Measurements from ENCODE around the gene RHO. TPM values are rescaled to one million over a fixed set of nuclear protein-coding genes. Genes with fewer than 3 reads are reported as not detected.
"Not testable (repeated sequence)": the region's sequence is repeated elsewhere in the genome, so short reads cannot be mapped to it uniquely, and the experiment has no call there.

RHO gene
- total RNA-seq, 2 experiments from 2014 or later = not detected

DNA sequence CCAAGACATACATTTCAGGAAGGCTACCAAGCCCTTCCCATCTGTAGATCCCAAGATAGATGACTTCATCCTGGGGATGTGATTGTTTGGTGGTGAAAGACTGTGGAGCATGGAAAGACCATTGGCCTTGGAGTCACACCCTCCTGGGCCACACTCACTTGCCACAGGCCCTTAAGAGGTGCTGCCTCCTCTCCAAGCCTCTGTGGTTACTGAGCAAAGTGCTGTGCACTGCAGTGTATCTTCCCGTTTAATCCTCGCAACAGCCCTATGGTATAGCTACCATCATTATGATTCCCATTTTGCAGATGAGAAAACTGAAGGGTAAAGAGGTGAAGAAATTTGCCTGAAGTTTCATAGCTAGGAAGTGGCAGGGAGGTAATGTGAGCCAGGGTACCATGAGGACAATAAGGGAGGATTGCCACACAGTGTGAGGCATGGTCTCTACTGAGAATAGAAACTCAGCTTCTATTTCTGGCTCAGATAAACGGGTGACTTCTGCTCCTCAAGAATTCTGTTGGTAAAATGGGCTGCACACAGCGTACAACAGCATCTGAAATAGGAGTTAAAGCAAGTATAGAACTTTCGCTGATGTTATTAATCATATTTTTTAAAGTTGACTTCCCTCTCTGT lies 23.9 kb upstream of the RHO start:
- Mint-ChIP-seq H3K27ac (no peak overlapping the region), H3K4me1 (no peaks in the 10 kb centered on the region), H3K27me3 (no peaks in the 10 kb centered on the region), H3K4me3 (no peak overlapping the region), H3K36me3 (peaks cover 4% of the 10 kb centered on the region), H3K9me3 (no peaks in the 10 kb centered on the region)
- DNase-seq (no peak), ATAC-seq (ENCODE audit: low read depth) (no peak)
- POLR2A ChIA-PET = no interaction called here

DNA sequence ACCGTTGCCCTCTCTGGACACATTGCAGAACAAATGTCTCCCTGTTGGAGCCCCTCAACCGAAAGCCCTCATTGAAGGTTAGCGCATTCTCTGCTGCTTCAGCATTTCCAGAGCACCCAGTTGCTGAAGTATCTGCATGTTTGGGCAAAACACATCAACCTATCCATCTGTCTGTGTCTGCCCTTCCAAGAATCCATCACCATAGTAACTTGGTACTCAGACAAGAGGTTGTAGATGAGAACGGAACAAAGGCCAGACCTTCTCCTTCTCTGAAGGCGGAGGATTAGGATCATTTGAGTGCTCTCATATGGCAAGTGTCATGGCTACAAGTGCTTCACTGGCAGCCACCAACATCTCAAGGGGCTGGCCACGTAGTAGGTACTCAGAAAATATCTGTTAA lies 23.1 kb upstream of the RHO start:
- ATAC-seq (ENCODE audit: low read depth) (no peak), DNase-seq (no peak)
- Mint-ChIP-seq H3K4me1 (no peaks in the 10 kb centered on the region), H3K36me3 (peaks cover 4% of the 10 kb centered on the region), H3K4me3 (no peak overlapping the region), H3K27ac (no peak overlapping the region), H3K9me3 (no peaks in the 10 kb centered on the region), H3K27me3 (no peaks in the 10 kb centered on the region)
- POLR2A ChIA-PET = no interaction called here

DNA sequence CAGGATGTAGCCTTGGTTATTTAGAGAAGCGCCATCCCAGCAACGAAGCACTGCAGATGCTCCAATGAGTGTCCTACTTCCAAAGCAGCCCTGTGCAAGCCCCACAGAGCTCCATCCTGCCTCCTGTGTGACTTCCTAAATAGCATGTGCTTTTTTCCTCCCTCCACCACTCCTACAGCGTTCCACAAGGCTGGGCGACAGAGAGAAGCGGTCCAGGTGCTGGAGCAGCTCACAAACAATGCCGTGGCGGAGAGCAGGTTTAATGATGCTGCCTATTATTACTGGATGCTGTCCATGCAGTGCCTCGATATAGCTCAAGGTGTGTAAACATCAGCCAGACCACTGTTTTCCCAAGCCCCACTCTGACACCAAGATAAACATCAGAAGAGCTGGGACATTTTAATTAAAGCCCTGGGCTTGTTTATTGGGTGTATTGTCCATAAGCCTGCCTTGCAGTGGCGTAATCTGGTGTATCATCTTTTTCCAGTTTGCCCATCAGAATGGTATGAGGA lies 22.2 kb upstream of the RHO start:
- Mint-ChIP-seq H3K36me3 (peaks cover 2% of the 10 kb centered on the region), H3K27me3 (no peaks in the 10 kb centered on the region), H3K27ac (no peak overlapping the region), H3K9me3 (no peaks in the 10 kb centered on the region), H3K4me3 (no peak overlapping the region), H3K4me1 (peaks cover 8% of the 10 kb centered on the region)
- ATAC-seq (ENCODE audit: low read depth) (no peak), DNase-seq (no peak)
- POLR2A ChIA-PET = no interaction called here

DNA sequence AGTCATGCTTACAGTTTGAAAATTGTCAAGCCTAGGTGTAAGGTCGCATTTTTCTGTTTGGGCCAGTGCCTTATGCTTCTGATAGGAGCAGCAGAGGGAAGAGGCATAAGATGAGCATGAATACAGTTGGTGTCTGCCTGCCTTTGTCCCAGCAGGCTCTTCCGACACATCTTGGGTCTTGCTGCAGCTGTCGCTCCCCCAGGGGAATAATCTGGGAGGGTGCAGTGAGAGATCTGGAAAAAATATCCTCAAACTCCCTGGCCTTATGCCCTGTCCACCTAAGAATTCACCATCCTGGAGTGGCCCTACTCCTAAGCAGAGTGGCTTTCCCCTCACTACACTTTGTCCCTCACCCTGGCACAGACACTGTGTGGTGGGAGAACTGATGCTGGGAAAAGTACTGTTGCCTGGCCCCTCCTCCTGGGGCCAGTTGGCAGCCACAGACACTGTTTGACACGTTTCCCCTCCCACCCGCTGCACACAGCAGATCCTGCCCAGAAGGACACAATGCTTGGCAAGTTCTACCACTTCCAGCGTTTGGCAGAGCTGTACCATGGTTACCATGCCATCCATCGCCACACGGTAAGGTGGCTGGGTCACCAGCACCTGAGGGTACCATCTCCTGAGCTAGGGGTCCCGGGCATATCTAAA lies 21.1 kb upstream of the RHO start:
- H3K9me3 Mint-ChIP-seq = no peaks in the 10 kb centered on the region
- H3K4me1 Mint-ChIP-seq = peaks cover 12% of the 10 kb centered on the region
- no peak overlapping the region for H3K4me3 Mint-ChIP-seq
- peak overlapping the region; percentile 6 for H3K27ac Mint-ChIP-seq
- ATAC-seq (ENCODE audit: low read depth) (no peak), DNase-seq (no peak)
- H3K27me3 Mint-ChIP-seq = no peaks in the 10 kb centered on the region
- H3K36me3 Mint-ChIP-seq = peaks cover 2% of the 10 kb centered on the region
- POLR2A ChIA-PET = no interaction called here

DNA sequence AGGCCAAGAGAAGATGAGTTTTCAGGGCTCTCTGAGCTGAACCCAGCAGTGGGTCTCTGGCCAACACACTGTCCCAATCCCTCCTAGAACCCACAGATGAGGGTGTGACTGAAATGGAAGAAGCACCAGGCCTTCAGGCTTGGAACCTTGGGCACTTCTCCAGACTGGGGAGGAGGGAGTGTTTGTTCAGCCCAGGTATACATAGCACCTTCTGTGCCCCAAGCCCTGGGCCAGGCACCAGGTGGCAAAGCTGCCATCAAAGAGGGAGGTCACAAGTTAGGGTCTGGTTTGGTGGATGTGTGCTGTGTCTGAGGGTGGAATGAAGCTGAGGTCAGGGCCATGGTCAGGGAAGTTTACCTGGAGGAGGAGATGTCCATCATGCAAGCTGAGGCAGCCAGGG lies 15.8 kb upstream of the RHO start:
- ATAC-seq (ENCODE audit: low read depth) (no peak), DNase-seq (no peak)
- Mint-ChIP-seq H3K9me3 (no peaks in the 10 kb centered on the region), H3K4me1 (peaks cover 12% of the 10 kb centered on the region), H3K4me3 (no peak overlapping the region), H3K36me3 (peaks cover 9% of the 10 kb centered on the region), H3K27ac (no peak overlapping the region), H3K27me3 (no peaks in the 10 kb centered on the region)
- POLR2A ChIA-PET = no interaction called here

DNA sequence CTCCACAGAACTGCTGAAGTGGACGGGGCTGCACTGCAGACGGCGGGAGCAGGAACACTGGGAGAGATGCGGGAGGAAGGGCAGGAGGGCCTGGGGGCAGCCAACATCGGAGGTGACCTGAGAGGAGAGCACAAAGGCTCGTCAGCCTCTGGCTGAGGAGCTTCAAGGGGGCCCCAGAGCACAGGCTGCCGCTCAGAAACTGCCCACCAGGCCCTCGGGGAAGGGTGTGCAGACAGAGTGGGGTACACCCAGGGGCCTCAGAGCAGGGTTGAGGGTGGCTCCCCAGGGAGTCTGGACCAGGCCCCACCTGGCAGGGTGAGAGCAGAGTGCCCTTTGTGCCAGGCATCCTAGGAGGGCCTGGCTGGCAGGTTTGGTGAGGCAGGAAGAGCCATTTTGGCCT lies 14.7 kb upstream of the RHO start:
- POLR2A ChIA-PET = no interaction called here
- Mint-ChIP-seq H3K4me3 (no peak overlapping the region), H3K27me3 (no peaks in the 10 kb centered on the region), H3K4me1 (peaks cover 12% of the 10 kb centered on the region), H3K27ac (no peak overlapping the region), H3K9me3 (no peaks in the 10 kb centered on the region), H3K36me3 (peaks cover 9% of the 10 kb centered on the region)
- no peak for ATAC-seq (ENCODE audit: low read depth)
- no peak for DNase-seq

DNA sequence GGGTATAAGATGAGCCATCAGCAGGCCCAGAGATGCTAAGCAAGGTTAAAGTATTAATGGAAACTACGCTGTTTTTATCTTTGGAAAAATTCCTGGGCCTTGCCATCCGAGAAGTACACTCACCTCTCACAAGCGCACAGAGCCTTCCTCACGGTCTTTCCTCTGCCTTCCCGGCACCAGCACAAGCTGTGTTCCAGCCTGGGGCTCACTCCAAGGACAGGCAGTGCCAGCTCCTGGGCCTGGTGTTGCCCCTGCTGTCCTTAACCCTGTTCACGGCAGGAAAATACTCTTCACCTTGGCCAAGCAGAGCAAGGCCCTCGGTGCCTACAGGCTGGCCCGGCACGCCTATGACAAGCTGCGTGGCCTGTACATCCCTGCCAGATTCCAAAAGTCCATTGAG lies 14.3 kb upstream of the RHO start:
- Mint-ChIP-seq H3K4me3 (no peak overlapping the region), H3K9me3 (no peaks in the 10 kb centered on the region), H3K36me3 (peaks cover 9% of the 10 kb centered on the region), H3K27ac (no peak overlapping the region), H3K4me1 (peaks cover 12% of the 10 kb centered on the region), H3K27me3 (no peaks in the 10 kb centered on the region)
- DNase-seq (no peak), ATAC-seq (ENCODE audit: low read depth) (no peak)
- POLR2A ChIA-PET = no interaction called here

DNA sequence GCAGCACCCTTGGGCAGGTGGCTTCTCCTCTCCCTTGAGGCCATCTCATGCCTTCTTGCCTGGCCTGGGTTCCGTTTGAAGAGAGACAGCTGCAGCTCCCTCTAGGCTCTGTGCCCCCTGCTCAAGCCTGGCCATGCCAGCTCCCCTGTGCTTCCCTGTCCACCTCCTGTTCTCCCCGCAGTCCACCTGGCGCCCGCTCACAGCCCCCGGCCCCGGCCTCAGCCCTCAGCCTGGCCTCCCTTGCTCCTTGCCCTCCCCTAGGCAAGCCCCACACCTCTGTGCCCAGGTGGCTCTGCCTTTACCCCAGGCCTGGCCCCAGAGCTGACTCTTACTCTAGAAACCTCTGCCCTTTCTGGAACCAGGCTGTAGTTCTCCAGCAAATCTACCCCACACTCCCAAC lies 13.9 kb upstream of the RHO start:
- no peak overlapping the region for H3K4me3 Mint-ChIP-seq
- POLR2A ChIA-PET = no interaction called here
- ATAC-seq (ENCODE audit: low read depth) (no peak), DNase-seq (no peak)
- H3K9me3 Mint-ChIP-seq = no peaks in the 10 kb centered on the region
- peaks cover 9% of the 10 kb centered on the region for H3K36me3 Mint-ChIP-seq
- no peak overlapping the region for H3K27ac Mint-ChIP-seq
- H3K4me1 Mint-ChIP-seq = peaks cover 12% of the 10 kb centered on the region
- H3K27me3 Mint-ChIP-seq = no peaks in the 10 kb centered on the region

DNA sequence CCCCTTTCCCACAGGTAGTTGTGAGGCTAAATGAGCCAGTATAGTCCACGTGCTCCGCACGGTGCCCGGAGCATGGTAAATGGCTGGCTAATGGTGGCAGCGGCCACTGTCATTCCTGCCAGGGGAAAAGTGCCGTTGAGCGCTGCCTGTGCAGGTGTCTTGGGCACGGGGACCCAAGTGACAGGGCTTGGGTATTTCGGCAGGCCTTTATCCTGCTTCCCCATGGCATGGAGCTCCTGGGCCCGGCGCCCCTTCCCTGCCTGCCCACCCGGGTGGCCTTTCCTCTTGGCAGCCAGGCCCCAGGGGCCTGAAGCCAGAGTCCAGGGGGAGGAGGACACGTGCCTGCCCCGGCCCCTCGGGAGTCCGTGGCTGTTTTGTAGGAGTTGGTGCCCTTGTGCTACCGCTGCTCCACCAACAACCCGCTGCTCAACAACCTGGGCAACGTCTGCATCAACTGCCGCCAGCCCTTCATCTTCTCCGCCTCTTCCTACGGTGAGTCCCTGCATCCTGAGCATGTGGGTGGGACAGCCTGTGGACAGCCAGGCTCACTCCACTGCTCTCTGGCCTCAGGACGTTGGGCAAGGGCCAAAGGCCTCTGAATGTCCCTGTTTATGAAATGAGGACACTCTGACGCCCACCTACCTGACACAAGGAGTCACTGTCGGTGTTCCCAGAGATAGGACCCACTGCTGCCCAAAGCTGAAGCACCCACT lies 13.2 kb upstream of the RHO start:
- H3K27me3 Mint-ChIP-seq; H3K9me3 Mint-ChIP-seq; H3K4me3 Mint-ChIP-seq; POLR2A ChIA-PET; H3K36me3 Mint-ChIP-seq; H3K27ac Mint-ChIP-seq; ATAC-seq (ENCODE audit: low read depth); DNase-seq: not testable (repeated sequence)
- peaks cover 12% of the 10 kb centered on the region for H3K4me1 Mint-ChIP-seq

DNA sequence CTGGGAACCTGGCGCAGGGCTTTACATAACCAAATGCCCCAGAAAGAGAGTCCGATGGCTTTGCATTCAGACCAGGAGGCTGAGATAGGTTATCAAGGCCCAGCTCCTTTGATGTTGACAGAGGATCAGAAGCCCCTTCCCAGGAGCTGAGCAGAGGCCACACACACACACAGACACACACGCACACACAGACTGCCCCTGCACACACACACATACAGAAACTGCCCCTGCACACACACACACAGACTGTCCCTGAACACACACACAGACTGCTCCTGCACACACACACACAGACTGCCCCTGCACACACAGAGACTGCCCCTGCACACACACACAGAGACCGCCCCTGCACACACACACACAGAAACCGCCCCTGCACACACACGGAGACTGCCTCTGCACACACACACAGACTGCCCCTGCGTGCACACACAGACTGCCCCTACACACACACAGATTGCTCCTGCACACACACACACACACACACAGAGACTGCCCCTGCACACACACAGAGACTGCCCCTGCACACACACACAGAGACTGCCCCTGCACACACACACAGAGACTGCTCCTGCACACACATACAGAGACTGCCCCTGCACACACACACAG lies 12.5 kb upstream of the RHO start:
- H3K9me3 Mint-ChIP-seq; H3K4me1 Mint-ChIP-seq; H3K27ac Mint-ChIP-seq; DNase-seq; H3K36me3 Mint-ChIP-seq; H3K4me3 Mint-ChIP-seq; POLR2A ChIA-PET; ATAC-seq (ENCODE audit: low read depth); H3K27me3 Mint-ChIP-seq: not testable (repeated sequence)

DNA sequence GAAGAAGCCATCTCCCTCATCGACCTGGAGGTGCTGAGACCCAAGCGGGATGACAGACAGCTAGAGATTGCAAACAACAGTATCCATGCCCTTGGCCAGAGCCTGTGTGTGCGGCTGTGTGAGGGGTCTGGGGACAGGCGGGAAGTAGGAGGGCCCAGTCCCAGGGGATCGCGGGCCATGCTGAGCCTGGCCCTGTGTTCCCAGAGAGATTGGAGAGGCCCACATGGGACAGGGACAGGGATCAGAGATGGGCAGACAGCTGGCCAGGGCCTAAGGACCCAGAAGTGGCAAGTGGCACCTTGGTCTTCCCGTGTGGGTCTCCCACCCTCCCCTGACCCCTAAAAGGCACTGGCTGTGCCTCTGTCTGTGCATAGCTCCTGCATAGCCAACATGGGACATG lies 10.9 kb upstream of the RHO start:
- Mint-ChIP-seq H3K4me1 (no peaks in the 10 kb centered on the region), H3K27ac (no peak overlapping the region), H3K36me3 (peaks cover 9% of the 10 kb centered on the region), H3K9me3 (no peaks in the 10 kb centered on the region), H3K4me3 (no peak overlapping the region), H3K27me3 (no peaks in the 10 kb centered on the region)
- no peak for ATAC-seq (ENCODE audit: low read depth)
- POLR2A ChIA-PET = no interaction called here
- DNase-seq = no peak

DNA sequence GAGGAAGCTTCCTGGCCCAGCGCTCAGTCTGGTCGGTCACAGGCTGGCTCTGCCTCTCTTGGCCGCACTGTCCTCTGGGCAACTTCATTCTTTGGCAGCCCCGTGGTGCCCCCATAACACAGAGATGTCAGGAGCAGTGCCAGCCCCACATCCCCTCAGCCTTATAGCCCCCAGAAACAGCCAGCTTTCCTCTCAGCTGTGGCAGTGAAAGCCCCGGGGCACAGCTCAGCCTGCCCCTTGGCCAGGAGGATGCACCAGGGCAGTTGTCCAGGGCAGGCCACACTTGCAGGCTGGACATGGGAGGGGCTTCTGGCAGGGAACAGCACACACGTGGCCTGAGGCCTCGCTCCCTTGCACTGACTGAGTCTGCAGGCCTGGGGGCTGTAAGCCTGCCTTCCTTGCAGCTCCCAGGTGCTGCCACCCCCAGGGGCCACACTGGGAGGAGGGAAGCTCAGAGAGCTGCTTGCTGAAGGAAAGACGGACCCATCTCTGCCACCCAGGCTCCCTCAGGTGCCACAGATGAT lies 10.3 kb upstream of the RHO start:
- no peak overlapping the region for H3K27ac Mint-ChIP-seq
- H3K4me3 Mint-ChIP-seq = no peak overlapping the region
- H3K4me1 Mint-ChIP-seq = no peaks in the 10 kb centered on the region
- H3K27me3 Mint-ChIP-seq = no peaks in the 10 kb centered on the region
- H3K36me3 Mint-ChIP-seq = peaks cover 9% of the 10 kb centered on the region
- POLR2A ChIA-PET = no interaction called here
- ATAC-seq (ENCODE audit: low read depth) (no peak), DNase-seq (no peak)
- H3K9me3 Mint-ChIP-seq = no peaks in the 10 kb centered on the region

DNA sequence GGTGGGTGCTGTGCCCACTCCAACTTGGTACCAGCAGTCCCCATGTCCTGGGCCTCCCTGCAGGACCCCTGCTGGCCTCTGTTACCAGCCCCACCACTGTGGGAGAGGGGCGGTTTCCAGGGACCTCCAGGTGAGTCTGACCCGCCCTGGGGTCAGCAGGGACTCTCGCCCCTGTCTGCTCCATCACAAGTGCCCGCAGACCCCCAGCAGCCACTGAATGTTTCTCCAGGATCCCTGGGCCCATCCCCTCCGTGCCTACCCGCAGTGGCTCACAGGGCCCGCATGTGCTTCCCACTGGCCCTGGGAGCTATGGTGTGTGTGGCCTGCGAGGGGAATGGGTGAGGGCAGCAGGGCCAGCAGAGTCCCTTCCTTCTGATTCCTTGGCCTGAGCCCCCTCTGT lies 9.9 kb upstream of the RHO start:
- no peaks in the 10 kb centered on the region for H3K27me3 Mint-ChIP-seq
- POLR2A ChIA-PET = no interaction called here
- no peaks in the 10 kb centered on the region for H3K9me3 Mint-ChIP-seq
- no peak overlapping the region for H3K27ac Mint-ChIP-seq
- ATAC-seq (ENCODE audit: low read depth) = no peak
- no peak overlapping the region for H3K4me3 Mint-ChIP-seq
- no peak for DNase-seq
- peaks cover 9% of the 10 kb centered on the region for H3K36me3 Mint-ChIP-seq
- no peaks in the 10 kb centered on the region for H3K4me1 Mint-ChIP-seq

DNA sequence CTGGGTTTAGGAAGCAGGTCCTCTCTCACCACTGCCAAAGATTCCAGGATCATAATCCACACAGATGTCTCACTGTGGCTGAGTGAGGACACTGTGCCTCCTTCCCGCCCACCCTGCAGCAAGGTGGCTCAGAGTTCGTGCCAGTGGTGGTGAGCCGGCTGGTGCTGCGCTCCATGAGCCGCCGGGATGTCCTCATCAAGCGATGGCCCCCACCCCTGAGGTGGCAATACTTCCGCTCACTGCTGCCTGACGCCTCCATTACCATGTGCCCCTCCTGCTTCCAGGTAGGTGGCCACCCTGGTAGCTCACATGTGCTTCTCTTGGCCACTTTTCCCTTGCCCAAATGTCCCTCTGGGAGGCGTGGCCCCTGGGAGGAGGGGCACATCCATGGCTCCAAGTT lies 9.0 kb upstream of the RHO start:
- Mint-ChIP-seq H3K9me3 (no peaks in the 10 kb centered on the region), H3K27ac (no peak overlapping the region), H3K4me3 (no peak overlapping the region), H3K36me3 (peaks cover 9% of the 10 kb centered on the region), H3K4me1 (no peaks in the 10 kb centered on the region), H3K27me3 (no peaks in the 10 kb centered on the region)
- DNase-seq (no peak), ATAC-seq (ENCODE audit: low read depth) (no peak)
- POLR2A ChIA-PET = no interaction called here

Data from activated naive CD8-positive, alpha-beta T cell treated with anti-CD3 and anti-CD28 coated beads, Interleukin-2, amount 10 ng/mL, durations not matched to agents 7 days and 5 days (primary cell).